Stimulated activated CD4-positive, alpha-beta T cell treated with anti-CD3 and anti-CD28 coated beads, Interleukin-2, amount 100 ng/mL, for 4 hours (primary cell): Measurements from ENCODE around the gene IQGAP1.
"Not testable (repeated sequence)": the region's sequence is repeated elsewhere in the genome, so short reads cannot be mapped to it uniquely, and the experiment has no call there.

Experiments used
- DNase-seq: peaks from one replicate; pipeline ENCODE4 v3.0.0-alpha.2; 2020; ENCODE audit warnings: low read depth

IQGAP1 gene

GRCh38 chr15:90411176-90411575, 23.1 kb downstream of the IQGAP1 start:
- DNase-seq: no peak

- DNase-seq: no peak
Measured at GRCh38 chr15:90412356-90413194, 24.5 kb downstream of the IQGAP1 start.

DNA sequence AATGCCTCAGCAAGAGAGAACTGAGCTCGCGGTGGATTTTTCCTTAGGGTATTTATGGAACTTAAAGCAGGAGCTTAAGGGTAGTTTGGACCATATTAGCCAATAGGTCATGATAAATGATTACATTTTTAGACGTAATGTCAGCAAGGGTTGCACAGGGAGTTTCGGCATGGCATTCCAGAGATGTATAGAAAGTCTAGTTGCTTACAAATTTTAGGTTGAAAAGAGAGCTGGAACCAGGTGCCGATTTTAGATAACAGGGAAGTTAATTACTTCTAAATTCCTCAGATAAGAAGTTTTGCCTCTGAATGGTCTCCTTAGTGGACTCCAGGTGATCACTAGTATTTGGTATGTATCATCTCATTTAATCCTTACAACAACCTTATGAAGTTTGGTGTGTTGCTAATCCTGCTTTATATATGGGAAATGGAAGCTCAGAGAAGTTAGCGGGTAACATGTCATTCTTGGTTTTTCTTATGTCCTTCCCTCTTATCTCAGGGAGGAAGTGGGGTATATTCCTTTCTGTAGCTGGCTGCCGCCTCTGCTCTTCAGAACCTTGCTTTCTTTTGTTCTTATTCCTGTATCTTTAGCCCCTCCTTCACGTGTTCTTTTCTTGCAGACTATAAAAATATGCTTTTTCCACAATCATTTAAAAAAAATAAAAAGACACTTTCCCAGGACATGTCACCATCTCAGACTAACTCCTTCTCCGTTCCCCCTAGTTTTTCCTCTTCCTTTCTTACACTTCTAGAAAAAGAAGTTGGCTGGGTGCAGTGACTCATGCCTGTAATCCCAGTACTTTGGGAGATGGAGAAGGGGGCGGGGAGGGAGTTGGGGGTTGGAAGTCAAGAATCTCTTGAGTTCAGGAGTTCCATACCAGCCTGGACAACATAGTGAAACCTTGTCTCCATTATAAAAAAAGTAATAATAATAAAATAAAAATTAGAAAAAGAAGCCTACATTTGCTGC, 25.7 kb downstream of the IQGAP1 start:
- no peak for DNase-seq

- peak; percentile 6 for DNase-seq
Measured at GRCh38 chr15:90414408-90415028, 26.5 kb downstream of the IQGAP1 start.

DNA sequence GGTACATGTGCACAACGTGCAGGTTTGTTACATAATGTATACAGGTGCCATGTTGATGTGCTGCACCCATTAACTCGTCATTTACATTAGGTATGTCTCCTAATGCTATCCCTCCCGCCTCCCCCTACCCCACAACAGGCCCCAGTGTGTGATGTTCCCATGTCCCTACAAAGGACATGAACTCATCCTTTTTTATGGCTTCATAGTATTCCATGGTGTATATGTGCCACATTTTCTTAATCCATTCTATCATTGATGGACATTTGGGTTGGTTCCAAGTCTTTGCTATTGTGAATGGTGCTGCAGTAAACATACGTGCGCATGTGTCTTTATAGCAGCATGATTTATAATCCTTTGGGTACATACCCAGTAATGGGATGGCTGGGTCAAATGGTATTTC, 28.0 kb downstream of the IQGAP1 start:
- DNase-seq: not testable (repeated sequence)

- no peak for DNase-seq
Measured at GRCh38 chr15:90418627-90419026, 30.6 kb downstream of the IQGAP1 start.

GRCh38 chr15:90419206-90419605, 31.2 kb downstream of the IQGAP1 start:
- DNase-seq: no peak

DNA sequence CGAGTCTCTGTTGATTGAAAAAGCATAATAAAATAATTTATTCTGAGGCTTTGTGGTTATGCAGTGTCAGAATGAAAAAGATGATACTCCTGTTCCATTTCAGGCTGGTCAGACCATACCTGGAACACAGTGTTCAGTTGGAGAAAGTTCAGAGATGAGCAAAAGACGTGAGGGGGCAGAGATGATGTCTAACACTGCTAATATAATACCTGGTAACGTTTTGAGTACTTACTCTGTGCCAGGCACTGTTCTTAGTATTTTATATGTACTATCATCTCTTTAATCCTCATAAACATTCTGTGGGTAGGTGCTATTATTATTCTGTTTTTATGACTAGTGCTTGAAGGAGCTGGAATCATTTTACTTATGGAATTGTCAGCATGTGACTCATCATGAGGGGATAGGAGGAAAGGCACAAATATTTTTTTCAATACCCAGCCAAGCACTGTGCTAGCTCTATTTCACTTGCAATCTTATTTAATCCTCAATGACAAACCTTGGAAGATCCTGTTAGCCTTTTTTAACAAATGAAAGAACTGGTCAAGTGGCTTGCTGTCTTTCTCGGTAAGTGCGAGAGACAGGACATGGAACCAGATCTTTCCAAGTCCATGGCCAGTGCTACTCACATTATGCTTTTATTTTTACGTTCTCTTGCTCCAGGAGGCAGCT, 31.8 kb downstream of the IQGAP1 start:
- DNase-seq: no peak

GRCh38 chr15:90420451-90420850, 32.4 kb downstream of the IQGAP1 start:
- DNase-seq: no peak

GRCh38 chr15:90421527-90421926, 33.5 kb downstream of the IQGAP1 start:
- no peak for DNase-seq

GRCh38 chr15:90422043-90422442, 34.0 kb downstream of the IQGAP1 start:
- DNase-seq: no peak

- no peak for DNase-seq
Measured at GRCh38 chr15:90422936-90423335, 34.9 kb downstream of the IQGAP1 start.

GRCh38 chr15:90423801-90424319, 35.8 kb downstream of the IQGAP1 start:
- no peak for DNase-seq

DNA sequence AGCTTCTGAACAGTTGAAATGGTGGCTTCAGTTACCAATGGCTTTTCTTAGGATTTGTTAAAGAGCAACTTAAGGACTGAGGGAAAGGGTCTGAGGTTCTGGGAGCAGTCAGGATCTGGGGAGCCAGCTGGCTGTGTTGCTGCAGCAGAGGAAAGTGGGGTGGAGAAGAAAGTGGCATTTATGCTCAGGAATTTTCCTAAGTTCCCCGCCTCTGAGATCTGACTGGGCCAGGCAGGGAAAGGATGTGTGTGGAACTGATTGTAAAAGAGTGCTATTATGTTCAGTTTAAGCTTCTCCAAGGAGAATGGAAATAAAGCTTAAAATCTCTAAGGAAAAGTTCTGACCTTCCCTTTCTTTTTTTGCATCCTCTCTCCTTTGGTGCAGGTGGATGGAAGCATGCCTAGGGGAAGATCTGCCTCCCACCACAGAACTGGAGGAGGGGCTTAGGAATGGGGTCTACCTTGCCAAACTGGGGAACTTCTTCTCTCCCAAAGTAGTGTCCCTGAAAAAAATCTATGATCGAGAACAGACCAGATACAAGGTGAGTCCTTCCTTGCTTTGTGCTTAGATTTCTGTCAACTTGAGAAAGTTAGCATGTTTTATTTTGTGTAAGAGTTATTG, 37.8 kb downstream of the IQGAP1 start:
- no peak for DNase-seq

GRCh38 chr15:90427185-90427584, 39.1 kb downstream of the IQGAP1 start:
- DNase-seq: no peak

DNA sequence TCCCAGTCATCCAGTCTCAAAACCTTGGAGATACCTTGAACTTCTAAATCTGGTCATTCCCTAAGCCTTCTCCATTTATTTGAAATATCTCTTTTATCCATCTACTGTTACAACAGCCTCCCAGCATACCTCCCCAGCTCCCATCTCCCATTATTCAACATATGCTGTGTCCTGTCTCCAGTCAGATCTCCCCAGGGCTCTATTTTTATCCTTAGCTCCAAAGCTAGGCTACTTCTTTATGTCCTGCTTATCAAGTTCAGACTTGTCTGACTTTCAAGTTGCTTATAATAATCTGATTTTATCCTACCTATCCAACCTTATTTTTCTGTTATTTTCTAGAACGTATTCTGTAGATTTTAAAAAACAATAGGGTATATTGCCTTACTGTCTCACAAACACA, 44.2 kb downstream of the IQGAP1 start:
- no peak for DNase-seq

DNA sequence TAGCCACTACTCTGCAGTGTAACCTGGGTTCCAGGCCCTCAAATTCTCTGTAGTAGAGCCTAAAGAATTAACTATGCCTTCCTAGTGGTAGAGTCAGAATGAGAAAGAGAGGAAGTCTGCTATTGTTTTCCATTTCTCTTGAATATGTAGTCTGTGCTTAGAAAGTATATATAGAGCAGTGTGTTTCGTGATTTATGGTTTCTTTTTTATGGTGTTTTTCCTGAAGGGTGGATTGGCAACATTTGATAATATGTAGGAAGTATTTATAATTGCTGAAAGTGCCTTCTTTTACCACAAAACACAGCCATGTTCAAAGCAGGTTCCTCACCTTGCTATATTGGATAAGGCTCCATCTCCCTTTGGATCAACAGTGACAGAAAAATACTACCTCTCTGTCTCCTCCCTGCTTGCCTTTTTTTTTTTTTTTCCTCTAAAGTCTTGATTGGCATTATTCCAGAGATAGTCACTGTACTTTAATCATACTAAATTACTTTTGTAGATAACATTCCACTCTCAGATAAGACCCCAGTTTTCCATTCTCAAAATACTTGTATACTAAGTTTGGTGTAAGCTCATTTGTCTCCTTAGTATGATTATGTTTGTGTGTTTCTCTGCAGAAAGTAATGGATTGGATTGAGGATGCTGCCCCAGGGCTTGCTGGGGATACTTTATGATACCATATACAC, 47.8 kb downstream of the IQGAP1 start:
- DNase-seq: no peak

- DNase-seq: no peak
Measured at GRCh38 chr15:90436952-90437351, 48.9 kb downstream of the IQGAP1 start.

- DNase-seq: no peak
Measured at GRCh38 chr15:90437516-90437915, 49.5 kb downstream of the IQGAP1 start.

DNA sequence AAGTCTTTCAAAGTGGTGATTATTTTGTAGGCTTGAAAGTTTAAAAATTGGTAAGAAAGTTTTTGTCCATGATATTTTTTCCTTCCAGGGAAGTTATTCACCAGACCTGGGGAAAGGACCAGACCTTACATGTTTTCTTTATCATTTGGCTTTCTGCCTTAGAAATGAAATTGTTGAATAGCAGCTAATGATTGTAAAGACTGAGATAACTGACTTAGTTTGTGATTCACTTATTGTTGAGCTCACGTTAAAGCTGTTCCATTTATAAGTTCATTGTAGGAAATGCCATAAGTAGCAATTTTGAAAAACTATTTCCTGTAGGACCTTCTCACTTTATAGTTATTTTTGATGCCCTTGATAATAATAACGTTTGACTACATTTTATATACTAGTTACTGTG, 51.9 kb downstream of the IQGAP1 start:
- no peak for DNase-seq

DNA sequence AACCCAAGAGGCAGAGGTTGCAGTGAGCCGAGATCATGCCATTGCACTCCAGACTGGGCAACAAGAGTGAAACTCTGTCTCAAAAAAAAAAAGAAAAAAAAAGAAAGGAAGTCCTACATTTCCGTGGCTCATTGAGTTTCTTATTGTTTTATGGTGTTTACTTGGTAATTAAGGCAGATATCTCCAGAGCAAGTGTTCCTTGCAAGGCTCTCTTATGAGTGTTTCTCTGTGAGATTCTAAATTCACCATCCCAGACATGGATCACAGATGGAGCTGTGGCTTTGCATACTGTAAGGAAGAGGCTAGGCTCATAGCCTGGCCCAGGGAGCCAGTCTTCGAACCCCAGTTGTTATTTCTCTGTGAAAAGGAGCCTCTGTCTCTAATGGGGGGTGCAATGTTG, 53.0 kb downstream of the IQGAP1 start:
- no peak for DNase-seq
